Right atrium auricular region (tissue), 2 donors: ENCODE measurements around the gene CC2D1A. TPM values are rescaled to one million over a fixed set of nuclear protein-coding genes. Genes with fewer than 3 reads are reported as not detected.

Source experiments
- DNase-seq: peaks from one replicate; pipeline ENCODE4 v3.0.0-alpha.2; 2019; ENCODE audit warnings: low spot score
- H3K27ac ChIP-seq, 2 donors: fragments of 200-600 bp; sonication (generic); 1 replicate in 1 of 2; 2 replicates in 1 of 2; pipeline ENCODE4 v1.5.1; 2016 to 2019
- H3K27me3 ChIP-seq, 2 donors: fragments of 200-600 bp; sonication (generic); one replicate each; pipeline versions ENCODE4 v1.5.1 to v1.6.0; 2017 to 2019
- H3K36me3 ChIP-seq: fragments of 200-600 bp; sonication (generic); one replicate; pipeline ENCODE4 v1.5.1; 2016
- H3K4me1 ChIP-seq, 2 donors: fragments of 200-600 bp; sonication (generic); one replicate each; pipeline versions ENCODE4 v1.5.1 to v1.6.0; 2017 to 2019
- H3K4me3 ChIP-seq, 2 donors: fragments of 200-600 bp; sonication (generic); 1 replicate in 1 of 2; 2 replicates in 1 of 2; pipeline ENCODE4 v1.5.1; 2017 to 2019; ENCODE audit warnings: mild to moderate bottlenecking in 1 of 2, moderate library complexity in 1 of 2
- H3K9me3 ChIP-seq, 2 donors: fragments of 200-600 bp; sonication (generic); one replicate each; pipeline ENCODE4 v1.5.1; 2019
- total RNA-seq, 2 donors: library from RNA; depleted of rRNA; stranded (reverse); fragments of >200 nt; gene quantifications; one replicate each; pipeline ENCODE4 v1.1.0, GENCODE V29; 2016
- TF ChIP-seq, protein P1 (sequence below), 2 donors: fragments of 200-600 bp; sonication (generic); IDR thresholded peaks; one replicate each; pipeline ENCODE4 v1.5.1; 2019; ENCODE audit warnings: antibody characterized with exemption in 2 of 2

CC2D1A gene
- total RNA-seq, 2 donors from 2014 or later = 16.1 to 22.6 TPM

DNA sequence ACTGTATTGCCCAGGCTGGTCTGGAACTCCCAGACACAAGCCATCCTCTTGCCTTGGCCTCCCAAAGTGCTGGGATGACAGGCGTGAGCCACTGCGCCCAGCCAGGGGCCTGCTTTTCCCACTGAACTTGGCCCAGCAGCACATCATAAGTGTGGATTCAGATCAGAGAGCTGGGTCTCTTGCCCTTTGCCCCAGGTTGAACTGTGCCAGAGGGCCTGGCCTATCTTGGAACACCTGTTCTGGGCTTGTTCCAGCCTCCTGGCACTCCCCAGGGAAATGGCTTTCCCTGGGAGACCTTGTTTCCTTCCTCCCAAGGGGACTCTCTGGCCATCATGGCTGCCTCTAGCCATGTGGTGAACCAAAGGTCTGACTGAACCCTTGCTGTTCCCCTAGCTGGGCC is 3.4 kb downstream of the CC2D1A start:
- Histone ChIP-seq H3K4me1 (peaks cover 0 to 18% of the 10 kb centered on the region in 2 donors), H3K27ac (no peak overlapping the region), H3K4me3 (no peak overlapping the region), H3K36me3 (peaks cover 34% of the 10 kb centered on the region), H3K9me3 (no peaks in the 10 kb centered on the region), H3K27me3 (no peaks in the 10 kb centered on the region)
- no peak for DNase-seq
- TF ChIP-seq, protein P1, sequence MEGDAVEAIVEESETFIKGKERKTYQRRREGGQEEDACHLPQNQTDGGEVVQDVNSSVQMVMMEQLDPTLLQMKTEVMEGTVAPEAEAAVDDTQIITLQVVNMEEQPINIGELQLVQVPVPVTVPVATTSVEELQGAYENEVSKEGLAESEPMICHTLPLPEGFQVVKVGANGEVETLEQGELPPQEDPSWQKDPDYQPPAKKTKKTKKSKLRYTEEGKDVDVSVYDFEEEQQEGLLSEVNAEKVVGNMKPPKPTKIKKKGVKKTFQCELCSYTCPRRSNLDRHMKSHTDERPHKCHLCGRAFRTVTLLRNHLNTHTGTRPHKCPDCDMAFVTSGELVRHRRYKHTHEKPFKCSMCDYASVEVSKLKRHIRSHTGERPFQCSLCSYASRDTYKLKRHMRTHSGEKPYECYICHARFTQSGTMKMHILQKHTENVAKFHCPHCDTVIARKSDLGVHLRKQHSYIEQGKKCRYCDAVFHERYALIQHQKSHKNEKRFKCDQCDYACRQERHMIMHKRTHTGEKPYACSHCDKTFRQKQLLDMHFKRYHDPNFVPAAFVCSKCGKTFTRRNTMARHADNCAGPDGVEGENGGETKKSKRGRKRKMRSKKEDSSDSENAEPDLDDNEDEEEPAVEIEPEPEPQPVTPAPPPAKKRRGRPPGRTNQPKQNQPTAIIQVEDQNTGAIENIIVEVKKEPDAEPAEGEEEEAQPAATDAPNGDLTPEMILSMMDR (IDR thresholded peaks at IDR 0.05) = no peak

DNA sequence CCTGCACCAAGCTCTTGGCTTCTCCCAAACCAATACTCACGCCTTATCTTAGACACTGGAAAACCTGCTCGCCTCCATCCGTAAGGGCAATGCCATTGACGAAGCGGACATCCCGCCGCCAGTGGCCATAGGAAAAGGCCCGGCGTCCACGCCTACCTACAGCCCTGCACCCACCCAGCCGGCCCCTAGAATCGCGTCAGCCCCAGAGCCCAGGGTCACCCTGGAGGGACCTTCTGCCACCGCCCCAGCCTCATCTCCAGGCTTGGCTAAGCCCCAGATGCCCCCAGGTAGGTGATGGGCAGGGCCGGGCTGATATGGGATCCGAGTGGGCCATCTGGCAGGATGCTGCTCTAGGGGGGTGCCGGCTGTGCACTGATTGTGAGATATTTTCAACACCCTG is 7.4 kb downstream of the CC2D1A start:
- Histone ChIP-seq H3K4me1 (no peaks in the 10 kb centered on the region), H3K4me3 (no peak overlapping the region), H3K9me3 (no peaks in the 10 kb centered on the region), H3K27ac (no peak overlapping the region), H3K36me3 (peaks cover 51% of the 10 kb centered on the region), H3K27me3 (no peaks in the 10 kb centered on the region)
- DNase-seq = no peak
- TF ChIP-seq, protein P1 (IDR thresholded peaks at IDR 0.05) = no peak

DNA sequence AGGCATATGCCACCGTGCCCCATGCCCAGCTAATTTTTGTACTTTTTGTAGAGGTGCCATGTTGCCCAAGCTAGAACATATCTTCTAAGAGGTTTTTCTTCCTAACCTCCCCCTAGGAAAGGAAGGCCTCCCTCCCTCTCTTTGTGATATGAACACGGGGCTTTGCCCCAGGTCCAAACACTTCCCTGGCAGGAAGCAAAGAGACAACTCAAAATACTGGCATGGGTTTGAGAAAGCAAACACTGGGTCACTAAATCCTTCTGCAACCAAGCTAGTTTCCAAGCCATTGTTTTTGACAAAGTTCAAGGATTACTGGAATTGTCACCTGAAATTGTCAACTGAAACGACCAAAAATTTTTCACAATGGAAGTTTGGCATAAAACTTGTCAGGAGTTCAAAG is 8.8 kb downstream of the CC2D1A start:
- DNase-seq = no peak
- Histone ChIP-seq H3K27me3 (no peaks in the 10 kb centered on the region), H3K4me3 (no peak overlapping the region), H3K4me1 (no peaks in the 10 kb centered on the region), H3K36me3 (peaks cover 64% of the 10 kb centered on the region), H3K27ac (no peak overlapping the region), H3K9me3 (no peaks in the 10 kb centered on the region)
- TF ChIP-seq, protein P1 (IDR thresholded peaks at IDR 0.05) = no peak

DNA sequence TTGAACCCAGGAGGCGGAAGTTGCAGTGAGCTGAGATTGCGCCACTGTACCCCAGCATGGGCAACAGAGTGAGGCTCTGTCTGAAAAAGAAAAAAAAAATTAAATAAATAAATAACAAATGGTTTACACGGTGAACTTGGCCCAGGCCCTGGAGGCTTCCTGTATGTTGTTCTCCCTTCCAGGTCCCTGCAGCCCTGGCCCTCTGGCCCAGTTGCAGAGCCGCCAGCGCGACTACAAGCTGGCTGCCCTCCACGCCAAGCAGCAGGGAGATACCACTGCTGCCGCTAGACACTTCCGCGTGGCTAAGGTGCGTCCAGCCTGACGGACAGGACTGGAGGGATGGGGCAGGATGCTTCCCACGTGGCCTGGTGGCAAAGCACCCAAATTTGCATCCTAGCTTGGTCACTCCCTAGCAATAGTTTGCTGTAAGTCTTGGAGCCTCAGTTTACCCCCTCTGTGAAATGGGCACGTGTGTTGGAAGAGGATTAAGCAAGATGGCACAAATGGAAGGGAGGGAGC is 11.9 kb downstream of the CC2D1A start:
- Histone ChIP-seq H3K4me3 (no peak overlapping the region), H3K27me3 (no peaks in the 10 kb centered on the region), H3K4me1 (no peaks in the 10 kb centered on the region), H3K27ac (no peak overlapping the region), H3K36me3 (peaks cover 70% of the 10 kb centered on the region), H3K9me3 (no peaks in the 10 kb centered on the region)
- no peak for DNase-seq
- TF ChIP-seq, protein P1 (IDR thresholded peaks at IDR 0.05) = no peak

DNA sequence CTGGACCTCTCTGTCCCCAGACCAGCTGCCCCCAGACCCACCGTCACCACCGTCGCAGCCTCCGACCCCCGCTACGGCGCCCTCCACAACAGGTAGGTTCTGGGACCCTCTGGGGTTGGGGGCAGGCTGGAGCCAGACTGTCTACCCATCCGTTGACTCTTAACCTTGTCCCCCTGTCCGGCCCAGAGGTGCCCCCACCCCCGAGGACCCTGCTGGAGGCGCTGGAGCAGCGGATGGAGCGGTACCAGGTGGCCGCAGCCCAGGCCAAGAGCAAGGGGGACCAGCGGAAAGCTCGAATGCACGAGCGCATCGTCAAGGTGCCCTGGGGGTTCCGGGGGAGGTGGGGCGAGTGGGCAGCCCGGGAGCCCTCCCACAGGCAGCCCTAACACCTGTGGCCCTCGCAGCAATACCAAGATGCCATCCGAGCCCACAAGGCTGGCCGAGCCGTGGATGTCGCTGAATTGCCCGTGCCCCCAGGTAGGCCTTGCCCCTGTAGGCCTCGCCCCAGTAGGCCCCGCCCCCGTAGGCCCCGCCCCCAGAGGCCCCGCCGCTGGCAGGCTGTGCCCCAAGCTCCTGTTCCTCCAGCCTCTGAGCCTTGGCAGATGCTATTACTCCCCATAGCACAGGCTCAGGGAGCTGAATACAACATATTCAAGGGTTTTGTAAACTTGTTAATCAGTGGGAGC is 12.9 kb downstream of the CC2D1A start:
- peaks cover 70% of the 10 kb centered on the region for H3K36me3 ChIP-seq

More for the DNA sequence above, 12.9 kb downstream of the CC2D1A start:
- no peaks in the 10 kb centered on the region for H3K27me3 ChIP-seq
- H3K9me3 ChIP-seq = no peaks in the 10 kb centered on the region
- H3K4me3 ChIP-seq = no peak overlapping the region
- no peak overlapping the region for H3K27ac ChIP-seq
- TF ChIP-seq, protein P1 (IDR thresholded peaks at IDR 0.05) = no peak
- H3K4me1 ChIP-seq = no peaks in the 10 kb centered on the region
- no peak for DNase-seq
